Measurements from ENCODE around the gene SGCD.

SGCD gene

DNA sequence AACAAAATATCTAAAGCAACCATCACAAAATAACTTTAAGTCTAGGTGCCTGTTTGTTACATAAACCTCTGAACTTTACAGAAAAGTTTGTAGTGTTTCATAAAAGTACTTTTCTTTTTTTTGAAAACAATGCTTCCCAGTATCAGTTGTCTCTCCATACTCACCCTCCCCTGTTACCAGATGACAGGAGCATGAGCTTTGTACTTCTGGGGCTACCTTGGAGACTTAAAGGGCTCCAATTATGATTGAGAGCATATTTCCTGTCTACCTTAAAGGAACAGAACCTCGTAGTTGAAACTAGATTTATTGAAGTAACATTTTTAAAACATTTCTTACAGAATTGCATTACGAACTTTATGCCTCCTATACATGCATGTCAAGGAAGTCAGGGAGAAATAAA, 467.7 kb downstream of the SGCD start:
- Histone ChIP-seq H3K4me2 (ENCODE audit: low read length) (no peak overlapping the region), H4K20me1 (ENCODE audit: insufficient read depth, low read length) (no peaks in the 10 kb centered on the region), H3K36me3 (replicated peaks; ENCODE audit: low read depth, low read length) (no peaks in the 10 kb centered on the region), H2AFZ (ENCODE audit: low read depth, low read length) (no peak overlapping the region), H3K27ac (ENCODE audit: low read length) (no peak overlapping the region), H3K4me1 (ENCODE audit: low read length) (no peaks in the 10 kb centered on the region), H3K27me3 (ENCODE audit: low read depth, low read length) (no peaks in the 10 kb centered on the region), H3K9me3 (ENCODE audit: insufficient read depth, low read length) (no peaks in the 10 kb centered on the region), H3K79me2 (ENCODE audit: low read length) (no peaks in the 10 kb centered on the region), H3K4me3 (ENCODE audit: low read length) (no peak overlapping the region), H3K9ac (ENCODE audit: low read length) (no peak overlapping the region)
- TF ChIP-seq, protein P1, sequence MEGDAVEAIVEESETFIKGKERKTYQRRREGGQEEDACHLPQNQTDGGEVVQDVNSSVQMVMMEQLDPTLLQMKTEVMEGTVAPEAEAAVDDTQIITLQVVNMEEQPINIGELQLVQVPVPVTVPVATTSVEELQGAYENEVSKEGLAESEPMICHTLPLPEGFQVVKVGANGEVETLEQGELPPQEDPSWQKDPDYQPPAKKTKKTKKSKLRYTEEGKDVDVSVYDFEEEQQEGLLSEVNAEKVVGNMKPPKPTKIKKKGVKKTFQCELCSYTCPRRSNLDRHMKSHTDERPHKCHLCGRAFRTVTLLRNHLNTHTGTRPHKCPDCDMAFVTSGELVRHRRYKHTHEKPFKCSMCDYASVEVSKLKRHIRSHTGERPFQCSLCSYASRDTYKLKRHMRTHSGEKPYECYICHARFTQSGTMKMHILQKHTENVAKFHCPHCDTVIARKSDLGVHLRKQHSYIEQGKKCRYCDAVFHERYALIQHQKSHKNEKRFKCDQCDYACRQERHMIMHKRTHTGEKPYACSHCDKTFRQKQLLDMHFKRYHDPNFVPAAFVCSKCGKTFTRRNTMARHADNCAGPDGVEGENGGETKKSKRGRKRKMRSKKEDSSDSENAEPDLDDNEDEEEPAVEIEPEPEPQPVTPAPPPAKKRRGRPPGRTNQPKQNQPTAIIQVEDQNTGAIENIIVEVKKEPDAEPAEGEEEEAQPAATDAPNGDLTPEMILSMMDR (IDR thresholded peaks at IDR 0.05; ENCODE audit: low read depth, low read length), result no peak
- TF ChIP-seq EZH2phosphoT487 (IDR thresholded peaks at IDR 0.05; ENCODE audit: low read depth), result no peak

DNA sequence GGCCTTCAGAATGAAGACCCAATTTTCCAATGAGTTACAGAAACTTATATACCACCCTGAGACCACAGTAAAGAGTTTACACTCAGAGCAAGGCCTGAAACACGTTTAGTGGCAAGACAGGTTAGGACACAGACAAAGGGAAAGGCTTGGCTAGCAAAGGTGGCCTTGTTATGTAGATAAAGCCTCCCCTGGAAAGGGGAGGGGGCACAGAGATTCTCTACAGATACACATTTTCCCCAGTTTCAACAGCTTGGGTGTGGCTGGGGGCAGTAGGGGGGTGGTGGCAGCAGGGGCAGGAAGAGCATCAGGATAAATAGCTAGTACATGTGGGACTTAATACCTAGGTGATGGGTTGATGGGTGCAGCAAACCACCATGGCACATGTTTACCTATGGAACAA, 471.2 kb downstream of the SGCD start:
- TF ChIP-seq EZH2phosphoT487 (IDR thresholded peaks at IDR 0.05; ENCODE audit: low read depth), result no peak
- TF ChIP-seq, protein P1 (IDR thresholded peaks at IDR 0.05; ENCODE audit: low read depth, low read length), result no peak
- H3K9me3 ChIP-seq (ENCODE audit: insufficient read depth, low read length), result no peaks in the 10 kb centered on the region
- no peak overlapping the region for H3K27ac ChIP-seq (ENCODE audit: low read length)
- no peaks in the 10 kb centered on the region for H4K20me1 ChIP-seq (ENCODE audit: insufficient read depth, low read length)
- no peaks in the 10 kb centered on the region for H3K4me1 ChIP-seq (ENCODE audit: low read length)
- no peak overlapping the region for H2AFZ ChIP-seq (ENCODE audit: low read depth, low read length)
- no peaks in the 10 kb centered on the region for H3K27me3 ChIP-seq (ENCODE audit: low read depth, low read length)
- no peaks in the 10 kb centered on the region for H3K79me2 ChIP-seq (ENCODE audit: low read length)
- no peak overlapping the region for H3K4me3 ChIP-seq (ENCODE audit: low read length)
- H3K4me2 ChIP-seq (ENCODE audit: low read length), result no peak overlapping the region
- no peak overlapping the region for H3K9ac ChIP-seq (ENCODE audit: low read length)
- no peaks in the 10 kb centered on the region for H3K36me3 ChIP-seq (replicated peaks; ENCODE audit: low read depth, low read length)

DNA sequence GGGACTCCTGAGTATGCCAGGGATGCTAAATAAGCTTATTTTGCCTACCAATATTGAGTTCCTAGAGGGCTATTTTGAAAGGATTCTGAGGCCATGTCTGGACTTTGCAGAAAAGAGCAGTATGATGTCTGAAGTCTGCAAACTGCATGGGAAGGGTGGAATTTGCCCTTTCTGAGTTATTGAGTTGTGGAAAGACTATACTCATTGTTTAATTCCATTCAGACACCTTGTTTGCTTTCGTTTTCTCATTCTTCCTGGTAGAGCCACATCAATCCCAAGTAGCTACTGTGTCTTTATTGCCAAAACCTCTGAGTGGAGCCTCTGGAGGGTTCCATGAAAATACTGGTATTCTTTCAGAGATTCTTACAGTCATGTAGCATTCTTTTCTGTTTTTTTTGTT, 472.2 kb downstream of the SGCD start:
- Histone ChIP-seq H3K79me2 (ENCODE audit: low read length) (no peaks in the 10 kb centered on the region), H3K4me2 (ENCODE audit: low read length) (no peak overlapping the region), H2AFZ (ENCODE audit: low read depth, low read length) (no peak overlapping the region), H3K9me3 (ENCODE audit: insufficient read depth, low read length) (no peaks in the 10 kb centered on the region), H3K9ac (ENCODE audit: low read length) (no peak overlapping the region), H3K27me3 (ENCODE audit: low read depth, low read length) (no peaks in the 10 kb centered on the region), H4K20me1 (ENCODE audit: insufficient read depth, low read length) (no peaks in the 10 kb centered on the region), H3K36me3 (replicated peaks; ENCODE audit: low read depth, low read length) (no peaks in the 10 kb centered on the region), H3K4me1 (ENCODE audit: low read length) (no peaks in the 10 kb centered on the region), H3K4me3 (ENCODE audit: low read length) (no peak overlapping the region), H3K27ac (ENCODE audit: low read length) (no peak overlapping the region)
- TF ChIP-seq, protein P1 (IDR thresholded peaks at IDR 0.05; ENCODE audit: low read depth, low read length), result no peak
- TF ChIP-seq EZH2phosphoT487 (IDR thresholded peaks at IDR 0.05; ENCODE audit: low read depth), result no peak

DNA sequence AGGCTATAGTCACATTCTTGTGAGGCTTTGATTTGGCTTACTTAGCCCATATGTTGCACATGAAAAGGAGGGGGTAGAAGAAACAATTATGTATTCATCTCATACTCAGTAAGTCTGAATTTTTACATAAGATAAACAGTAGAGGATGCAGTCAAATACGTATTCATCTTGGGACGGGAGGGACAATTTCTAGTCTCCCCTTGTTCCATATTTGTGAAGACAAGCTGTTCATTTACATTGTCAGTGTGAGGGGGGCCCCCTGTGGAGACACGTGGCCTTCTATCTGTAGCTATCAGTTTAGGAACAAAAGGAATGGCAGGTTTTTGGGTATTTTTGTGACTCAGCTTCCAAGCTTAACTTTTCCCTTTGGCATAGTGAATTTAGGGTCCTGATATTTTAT, 474.0 kb downstream of the SGCD start:
- Histone ChIP-seq H3K9me3 (ENCODE audit: insufficient read depth, low read length) (no peaks in the 10 kb centered on the region), H3K4me3 (ENCODE audit: low read length) (no peak overlapping the region), H3K27ac (ENCODE audit: low read length) (no peak overlapping the region), H4K20me1 (ENCODE audit: insufficient read depth, low read length) (no peaks in the 10 kb centered on the region), H3K4me1 (ENCODE audit: low read length) (no peaks in the 10 kb centered on the region), H3K27me3 (ENCODE audit: low read depth, low read length) (no peaks in the 10 kb centered on the region), H2AFZ (ENCODE audit: low read depth, low read length) (no peak overlapping the region), H3K79me2 (ENCODE audit: low read length) (no peaks in the 10 kb centered on the region), H3K4me2 (ENCODE audit: low read length) (no peak overlapping the region), H3K36me3 (replicated peaks; ENCODE audit: low read depth, low read length) (no peaks in the 10 kb centered on the region), H3K9ac (ENCODE audit: low read length) (no peak overlapping the region)
- TF ChIP-seq, protein P1 (IDR thresholded peaks at IDR 0.05; ENCODE audit: low read depth, low read length), result no peak
